MM.1S (cell line): Measurements from ENCODE around the gene HAT1.

Source experiments
- EZH2phosphoT487 ChIP-seq: fragments of 300-600 bp; sonication (generic); IDR thresholded peaks from 2 replicates; pipeline ENCODE4 v1.6.1; 2018; ENCODE audit warnings: antibody characterized with exemption, low read length
- TF ChIP-seq, protein P1 (sequence below): fragments of 300-600 bp; sonication (generic); IDR thresholded peaks from 2 replicates; pipeline ENCODE4 v1.5.1; 2016; ENCODE audit warnings: antibody characterized with exemption, low read length, mixed read lengths

DNA sequence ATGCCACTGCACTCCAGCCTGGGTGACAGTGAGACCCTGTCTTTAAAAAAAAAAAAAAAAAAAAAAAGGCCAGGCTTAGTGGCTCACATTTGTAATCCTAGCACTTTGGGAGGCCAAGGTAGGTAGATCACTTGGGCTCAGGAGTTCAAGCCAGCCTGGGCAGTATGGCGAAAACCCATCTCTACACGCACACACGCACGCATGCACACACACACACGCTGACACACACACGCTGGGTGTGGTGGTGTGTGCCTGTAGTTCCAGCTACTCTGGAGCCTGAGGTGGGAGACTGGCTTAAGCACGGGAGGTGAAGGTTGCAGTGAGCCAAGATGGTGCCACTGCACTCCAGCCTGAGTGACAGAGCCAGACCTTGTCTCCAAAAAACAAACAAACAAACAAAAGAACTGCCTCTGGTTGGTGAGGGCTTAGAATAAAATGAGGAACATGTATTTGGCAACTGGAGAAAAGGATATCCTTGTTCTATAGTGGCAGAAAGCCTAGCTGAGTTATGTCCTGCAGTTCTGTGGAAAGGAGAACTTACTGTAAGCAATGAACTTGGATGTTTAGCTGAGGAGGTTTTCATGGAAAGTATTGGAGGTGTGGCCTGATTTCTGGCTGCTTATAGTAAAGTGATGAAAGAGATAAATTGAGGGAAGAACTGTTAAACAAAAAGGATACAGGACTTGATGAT, 34.0 kb downstream of the HAT1 start:
- TF ChIP-seq, protein P1, sequence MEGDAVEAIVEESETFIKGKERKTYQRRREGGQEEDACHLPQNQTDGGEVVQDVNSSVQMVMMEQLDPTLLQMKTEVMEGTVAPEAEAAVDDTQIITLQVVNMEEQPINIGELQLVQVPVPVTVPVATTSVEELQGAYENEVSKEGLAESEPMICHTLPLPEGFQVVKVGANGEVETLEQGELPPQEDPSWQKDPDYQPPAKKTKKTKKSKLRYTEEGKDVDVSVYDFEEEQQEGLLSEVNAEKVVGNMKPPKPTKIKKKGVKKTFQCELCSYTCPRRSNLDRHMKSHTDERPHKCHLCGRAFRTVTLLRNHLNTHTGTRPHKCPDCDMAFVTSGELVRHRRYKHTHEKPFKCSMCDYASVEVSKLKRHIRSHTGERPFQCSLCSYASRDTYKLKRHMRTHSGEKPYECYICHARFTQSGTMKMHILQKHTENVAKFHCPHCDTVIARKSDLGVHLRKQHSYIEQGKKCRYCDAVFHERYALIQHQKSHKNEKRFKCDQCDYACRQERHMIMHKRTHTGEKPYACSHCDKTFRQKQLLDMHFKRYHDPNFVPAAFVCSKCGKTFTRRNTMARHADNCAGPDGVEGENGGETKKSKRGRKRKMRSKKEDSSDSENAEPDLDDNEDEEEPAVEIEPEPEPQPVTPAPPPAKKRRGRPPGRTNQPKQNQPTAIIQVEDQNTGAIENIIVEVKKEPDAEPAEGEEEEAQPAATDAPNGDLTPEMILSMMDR: no peak
- TF ChIP-seq EZH2phosphoT487: no peak
